Epithelial cell of proximal tubule (primary cell): ENCODE results near the gene TTLL13. TPM values are rescaled to one million over a fixed set of nuclear protein-coding genes. Genes with fewer than 3 reads are reported as not detected.
"Not testable (repeated sequence)": the region's sequence is repeated elsewhere in the genome, so short reads cannot be mapped to it uniquely, and the experiment has no call there.

Source experiments
- DNase-seq: peaks from one replicate; pipeline ENCODE4 v3.0.0-alpha.2; 2011; ENCODE audit warnings: low read depth
- H3K4me3 ChIP-seq: 2 replicates; pipeline ENCODE4 v1.5.1; 2011; ENCODE audit warnings: low read depth, mild to moderate bottlenecking, low read length
- total RNA-seq: library from RNA; depleted of rRNA; stranded (reverse); fragments of >200 nt; gene quantifications from 2 replicates; pipeline ENCODE4 v1.2.3, GENCODE V29; 2015
- TF ChIP-seq, protein P1 (sequence below): conservative IDR thresholded peaks from 2 replicates; pipeline ENCODE4 v1.5.1; 2012; ENCODE audit warnings: low read depth, mild to moderate bottlenecking, low read length

Gene TTLL13
- total RNA-seq, 1 donor from 2014 or later: not detected

DNA sequence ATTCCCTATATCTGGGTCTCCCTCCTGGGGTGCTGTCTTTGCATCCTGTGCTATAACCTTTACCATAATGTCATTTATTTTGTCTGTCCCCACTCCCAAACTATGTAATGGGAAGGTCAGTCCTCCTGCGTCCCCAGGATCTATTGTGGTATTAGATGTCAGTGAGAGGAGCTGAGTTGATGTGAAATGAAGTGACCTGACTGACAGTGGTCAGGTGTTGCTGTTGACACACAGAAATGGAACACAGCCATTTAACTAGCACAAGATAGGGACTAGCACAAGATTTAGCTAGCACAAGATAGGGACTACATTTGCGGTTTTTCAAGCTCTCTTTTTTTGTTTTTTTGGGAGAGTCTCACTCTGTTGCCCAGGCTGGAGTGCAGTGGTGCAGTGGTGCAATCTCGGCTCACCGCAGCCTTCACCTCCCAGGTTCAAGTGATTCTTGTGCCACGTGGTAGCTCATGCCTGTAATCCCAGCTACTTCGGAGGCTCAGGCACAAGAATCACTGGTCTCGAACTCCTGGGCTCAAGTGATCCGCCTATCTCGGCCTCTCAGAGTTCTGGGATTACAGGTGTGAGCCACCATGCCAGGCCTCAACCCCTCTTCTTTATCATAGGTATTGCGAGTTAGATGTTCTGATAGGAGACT is 21.3 kb downstream of the TTLL13 start:
- TF ChIP-seq, protein P1, sequence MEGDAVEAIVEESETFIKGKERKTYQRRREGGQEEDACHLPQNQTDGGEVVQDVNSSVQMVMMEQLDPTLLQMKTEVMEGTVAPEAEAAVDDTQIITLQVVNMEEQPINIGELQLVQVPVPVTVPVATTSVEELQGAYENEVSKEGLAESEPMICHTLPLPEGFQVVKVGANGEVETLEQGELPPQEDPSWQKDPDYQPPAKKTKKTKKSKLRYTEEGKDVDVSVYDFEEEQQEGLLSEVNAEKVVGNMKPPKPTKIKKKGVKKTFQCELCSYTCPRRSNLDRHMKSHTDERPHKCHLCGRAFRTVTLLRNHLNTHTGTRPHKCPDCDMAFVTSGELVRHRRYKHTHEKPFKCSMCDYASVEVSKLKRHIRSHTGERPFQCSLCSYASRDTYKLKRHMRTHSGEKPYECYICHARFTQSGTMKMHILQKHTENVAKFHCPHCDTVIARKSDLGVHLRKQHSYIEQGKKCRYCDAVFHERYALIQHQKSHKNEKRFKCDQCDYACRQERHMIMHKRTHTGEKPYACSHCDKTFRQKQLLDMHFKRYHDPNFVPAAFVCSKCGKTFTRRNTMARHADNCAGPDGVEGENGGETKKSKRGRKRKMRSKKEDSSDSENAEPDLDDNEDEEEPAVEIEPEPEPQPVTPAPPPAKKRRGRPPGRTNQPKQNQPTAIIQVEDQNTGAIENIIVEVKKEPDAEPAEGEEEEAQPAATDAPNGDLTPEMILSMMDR: no peak
- no peak overlapping the region for H3K4me3 ChIP-seq

DNA sequence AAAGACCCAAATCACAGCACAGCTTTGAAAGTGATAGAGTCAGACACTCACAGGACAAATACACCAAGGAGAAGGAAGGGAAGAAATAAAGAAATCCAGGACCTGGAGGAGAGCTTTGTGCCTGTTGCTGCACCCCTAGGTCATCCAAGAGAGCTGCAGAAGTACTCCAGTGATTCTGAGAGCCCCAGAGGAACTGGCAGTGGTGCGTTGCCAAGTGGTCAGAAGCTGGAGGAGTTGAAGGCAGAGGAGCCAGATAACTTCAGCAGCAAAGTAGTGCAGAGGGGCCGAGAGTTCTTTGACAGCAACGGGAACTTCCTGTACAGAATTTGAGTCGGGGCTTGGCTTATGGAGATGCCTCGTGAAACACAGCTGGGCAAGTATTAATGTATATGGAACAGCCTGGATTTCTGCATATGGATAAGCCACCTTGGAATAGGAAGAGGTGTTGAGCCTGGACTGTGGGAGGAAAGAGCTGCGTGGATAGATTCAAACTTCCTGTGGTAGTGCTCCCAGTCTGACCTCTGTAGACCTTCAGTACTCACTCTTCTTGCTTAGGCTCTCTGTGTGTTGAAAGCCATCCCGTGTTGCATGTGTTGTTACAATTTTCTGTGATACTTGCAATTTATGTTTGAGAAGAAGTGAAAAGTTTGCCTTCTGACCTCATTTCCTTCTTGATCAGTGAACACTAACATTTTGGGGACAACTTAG is 22.3 kb downstream of the TTLL13 start:
- H3K4me3 ChIP-seq: no peak overlapping the region
- no peak for DNase-seq
- TF ChIP-seq, protein P1: no peak

More for the DNA sequence above, 21.3 kb downstream of the TTLL13 start:
- no peak for DNase-seq

DNA sequence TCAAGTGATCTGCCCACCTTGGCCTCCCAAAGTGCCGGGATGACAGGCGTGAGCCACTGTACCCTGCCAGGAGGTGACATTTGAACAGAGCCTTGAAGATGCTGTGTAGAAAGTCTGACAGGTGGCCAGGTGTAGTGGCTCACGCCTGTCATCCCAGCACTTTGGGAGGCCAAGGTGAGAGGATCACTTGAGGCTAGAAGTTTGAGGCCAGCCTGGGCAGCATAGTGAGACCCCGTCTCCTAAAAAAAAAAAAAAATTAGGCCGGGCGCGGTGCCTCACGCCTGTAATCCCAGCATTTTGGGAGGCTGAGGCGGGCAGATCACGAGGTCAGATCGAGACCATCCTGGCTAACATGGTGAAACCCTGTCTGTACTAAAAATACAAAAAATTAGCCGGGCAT is 29.1 kb downstream of the TTLL13 start:
- H3K4me3 ChIP-seq, DNase-seq: not testable (repeated sequence)

DNA sequence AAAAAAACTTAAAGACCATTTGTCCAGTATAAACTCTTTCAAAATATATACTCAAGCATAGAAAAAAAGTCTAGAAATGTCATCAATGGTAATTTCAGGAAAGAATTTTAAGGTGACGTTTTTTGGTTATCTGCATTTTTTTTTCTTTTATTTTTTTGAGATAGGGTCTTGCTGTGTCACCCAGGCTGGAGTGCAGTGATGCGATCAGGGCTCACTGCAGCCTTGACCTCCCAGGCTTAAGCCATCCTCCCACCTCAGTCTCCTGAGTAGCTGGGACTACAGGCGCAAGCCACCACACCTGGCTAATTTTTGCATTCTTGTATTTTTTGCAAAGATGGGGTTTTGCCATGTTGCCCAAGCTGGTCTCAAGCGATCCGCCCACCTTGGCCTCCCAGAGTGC is 31.4 kb downstream of the TTLL13 start:
- H3K4me3 ChIP-seq, DNase-seq: not testable (repeated sequence)

DNA sequence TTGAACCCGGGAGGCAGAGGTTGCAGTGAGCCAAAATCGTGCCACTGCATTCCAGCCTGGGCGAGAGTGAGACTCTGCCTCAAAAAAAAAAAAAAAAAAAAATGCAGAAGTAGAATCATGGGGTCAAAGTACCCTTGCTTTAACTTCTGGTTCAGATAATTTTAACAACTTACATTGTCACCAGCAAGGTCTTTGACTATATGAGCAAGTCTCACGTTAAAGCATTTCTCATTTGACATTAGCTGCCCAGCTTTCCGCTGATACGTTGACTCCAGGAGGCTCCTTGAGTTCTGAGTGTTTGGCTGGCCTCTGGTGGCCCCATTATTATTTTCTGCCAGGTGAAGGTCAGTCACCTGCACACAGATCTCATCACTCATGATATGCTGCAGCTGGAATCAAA is 32.3 kb downstream of the TTLL13 start:
- DNase-seq, H3K4me3 ChIP-seq: not testable (repeated sequence)

DNA sequence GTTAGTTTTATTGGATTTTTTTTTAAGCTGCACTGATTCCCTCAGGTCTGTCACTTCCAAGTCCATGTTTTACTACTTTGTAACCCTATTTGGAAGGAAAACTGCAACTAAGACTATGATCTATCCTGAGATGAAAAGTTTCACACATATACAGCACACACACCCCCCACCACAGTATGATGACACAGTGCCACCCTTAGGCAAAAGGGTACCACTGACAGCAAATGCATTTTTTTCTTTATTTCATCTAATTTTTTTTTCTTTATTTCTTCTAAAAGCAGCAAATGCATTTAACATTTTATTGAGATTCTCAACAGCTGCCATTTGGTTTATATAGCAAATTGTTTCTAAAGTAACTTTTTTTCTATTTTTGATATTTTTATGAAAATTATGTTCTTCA is 37.3 kb downstream of the TTLL13 start:
- no peak overlapping the region for H3K4me3 ChIP-seq
- TF ChIP-seq, protein P1: peak; percentile 66
- no peak for DNase-seq

DNA sequence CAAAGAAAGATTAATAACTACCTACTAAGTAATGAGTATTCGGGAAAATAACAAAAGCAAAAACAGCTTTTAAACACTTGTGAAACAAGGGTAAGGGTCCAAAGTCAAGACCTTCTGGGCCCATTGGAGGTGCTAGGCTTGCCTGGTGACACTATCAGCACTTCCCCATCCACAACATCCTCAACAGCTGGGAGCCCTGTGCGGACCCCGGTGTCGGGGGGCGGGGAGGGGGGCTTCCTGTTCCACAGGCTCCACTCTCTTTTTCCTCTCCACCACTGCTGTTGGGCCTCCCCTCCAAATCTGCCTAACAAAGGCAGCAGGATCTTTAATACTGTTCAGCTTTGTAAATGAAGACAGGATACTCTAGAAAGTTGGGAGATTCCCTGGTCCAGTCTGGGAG is 37.7 kb downstream of the TTLL13 start:
- no peak for DNase-seq
- H3K4me3 ChIP-seq: no peak overlapping the region
- TF ChIP-seq, protein P1: no peak

DNA sequence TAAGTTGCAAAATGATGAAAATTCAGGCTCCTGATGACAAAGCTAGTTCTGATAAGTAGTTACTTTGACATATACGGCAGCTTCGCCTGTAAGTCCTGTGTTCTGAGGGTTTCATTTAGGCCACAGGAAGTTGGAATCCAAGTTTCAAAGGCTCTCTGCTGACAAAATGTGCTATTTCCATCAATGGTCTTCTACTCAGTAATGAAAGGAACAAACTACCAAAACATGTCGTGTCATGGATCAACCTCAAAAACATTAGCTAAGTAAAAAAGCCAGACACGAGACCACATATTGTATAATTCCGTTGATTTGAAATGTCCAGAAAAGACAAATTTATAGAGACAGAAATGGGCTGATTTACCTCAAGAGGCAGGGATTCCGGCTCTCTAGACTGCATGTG is 38.6 kb downstream of the TTLL13 start:
- TF ChIP-seq, protein P1: no peak
- no peak for DNase-seq
- no peak overlapping the region for H3K4me3 ChIP-seq
